Uterus (tissue), 4 donors: ENCODE measurements around the gene GSPT1. TPM values are rescaled to one million over a fixed set of nuclear protein-coding genes. Genes with fewer than 3 reads are reported as not detected.
A peak's percentile ranks its signal among the peaks of the same experiment; 100 is the strongest.
"Not testable (repeated sequence)": the region's sequence is repeated elsewhere in the genome, so short reads cannot be mapped to it uniquely, and the experiment has no call there.

Source experiments
- DNase-seq, 2 donors: peaks; one replicate each; pipeline ENCODE4 v3.0.0-alpha.2; 2019 to 2020
- H3K27ac ChIP-seq, 2 donors: fragments of 200-600 bp; sonication (generic); 1 replicate in 1 of 2; 2 replicates in 1 of 2; pipeline ENCODE4 v1.5.1; 2016 to 2018
- H3K27me3 ChIP-seq, 2 donors: fragments of 200-600 bp; sonication (generic); one replicate each; pipeline ENCODE4 v1.5.1; 2018 to 2019; ENCODE audit warnings: control low read depth in 1 of 2
- H3K36me3 ChIP-seq, 2 donors: fragments of 200-600 bp; sonication (generic); one replicate each; pipeline ENCODE4 v1.5.1; 2019; ENCODE audit warnings: control low read depth in 1 of 2
- H3K4me1 ChIP-seq, 2 donors: fragments of 200-600 bp; sonication (generic); one replicate each; pipeline ENCODE4 v1.5.1; 2018 to 2019; ENCODE audit warnings: control low read depth in 1 of 2
- H3K4me3 ChIP-seq, 2 donors: fragments of 200-600 bp; sonication (generic); 1 replicate in 1 of 2; 2 replicates in 1 of 2; pipeline ENCODE4 v1.5.1; 2018 to 2019; ENCODE audit warnings: mild to moderate bottlenecking in 1 of 2
- H3K9me3 ChIP-seq, 2 donors: fragments of 200-600 bp; sonication (generic); one replicate each; pipeline ENCODE4 v1.5.1; 2019; ENCODE audit warnings: control low read depth in 1 of 2
- POLR2A ChIP-seq, 2 donors: fragments of 450-650 bp; IDR thresholded peaks; one replicate each; pipeline ENCODE4 v1.6.1; 2016; ENCODE audit warnings: antibody characterized with exemption in 2 of 2, mild to moderate bottlenecking in 1 of 2, moderate library complexity in 1 of 2
- intact Hi-C: fragments of 100-400 bp; cut with DNase I; formaldehyde crosslinking; loops from one replicate; pipeline ENCODE4 v1.15.1; 2023; ENCODE audit warnings: low total_unique reads
- total RNA-seq, 4 donors: library from RNA; depleted of rRNA in 3 of 4; stranded (reverse); fragments of >200 nt in 3 of 4; gene quantifications; one replicate each; pipeline versions ENCODE4 v1.1.0 to v1.2.4, GENCODE V29; 2014 to 2023
- TF ChIP-seq, protein P1 (sequence below), 4 experiments: fragments of 200-600 bp in 2 of 4; fragments of 450-650 bp in 2 of 4; sonication (generic) in 2 of 4; IDR thresholded peaks; one replicate each; pipeline ENCODE4 v1.5.1; 2016 to 2019; ENCODE audit warnings: antibody characterized with exemption in 4 of 4, mild to moderate bottlenecking in 2 of 4, moderate library complexity in 1 of 4
- donor health status: DM: yes; HTN: yes; CAD: no.

The GSPT1 gene
- total RNA-seq, 4 donors from 2014 or later: 33.2 to 73.7 (median 64.7) TPM

GRCh38 chr16:11957591-11958395, 42.0 kb upstream of the GSPT1 start:
- TF ChIP-seq, protein P1, sequence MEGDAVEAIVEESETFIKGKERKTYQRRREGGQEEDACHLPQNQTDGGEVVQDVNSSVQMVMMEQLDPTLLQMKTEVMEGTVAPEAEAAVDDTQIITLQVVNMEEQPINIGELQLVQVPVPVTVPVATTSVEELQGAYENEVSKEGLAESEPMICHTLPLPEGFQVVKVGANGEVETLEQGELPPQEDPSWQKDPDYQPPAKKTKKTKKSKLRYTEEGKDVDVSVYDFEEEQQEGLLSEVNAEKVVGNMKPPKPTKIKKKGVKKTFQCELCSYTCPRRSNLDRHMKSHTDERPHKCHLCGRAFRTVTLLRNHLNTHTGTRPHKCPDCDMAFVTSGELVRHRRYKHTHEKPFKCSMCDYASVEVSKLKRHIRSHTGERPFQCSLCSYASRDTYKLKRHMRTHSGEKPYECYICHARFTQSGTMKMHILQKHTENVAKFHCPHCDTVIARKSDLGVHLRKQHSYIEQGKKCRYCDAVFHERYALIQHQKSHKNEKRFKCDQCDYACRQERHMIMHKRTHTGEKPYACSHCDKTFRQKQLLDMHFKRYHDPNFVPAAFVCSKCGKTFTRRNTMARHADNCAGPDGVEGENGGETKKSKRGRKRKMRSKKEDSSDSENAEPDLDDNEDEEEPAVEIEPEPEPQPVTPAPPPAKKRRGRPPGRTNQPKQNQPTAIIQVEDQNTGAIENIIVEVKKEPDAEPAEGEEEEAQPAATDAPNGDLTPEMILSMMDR (IDR thresholded peaks at IDR 0.05): no peak
- TF ChIP-seq POLR2A (IDR thresholded peaks at IDR 0.05): no peak
- H3K4me3 ChIP-seq: no peak overlapping the region
- intact Hi-C loops: no loop called here
- H3K27me3 ChIP-seq: no peaks in the 10 kb centered on the region
- no peaks in the 10 kb centered on the region for H3K4me1 ChIP-seq
- H3K9me3 ChIP-seq: no peaks in the 10 kb centered on the region
- no peaks in the 10 kb centered on the region for H3K36me3 ChIP-seq
- DNase-seq: no peak
- no peak overlapping the region for H3K27ac ChIP-seq

GRCh38 chr16:11956558-11956957, 40.8 kb upstream of the GSPT1 start:
- intact Hi-C loops: no loop called here
- no peaks in the 10 kb centered on the region for H3K9me3 ChIP-seq
- H3K4me1 ChIP-seq: no peaks in the 10 kb centered on the region
- H3K27me3 ChIP-seq: no peaks in the 10 kb centered on the region
- no peak overlapping the region for H3K4me3 ChIP-seq
- no peak overlapping the region for H3K27ac ChIP-seq
- DNase-seq: no peak
- no peak for TF ChIP-seq POLR2A (IDR thresholded peaks at IDR 0.05)
- TF ChIP-seq, protein P1 (IDR thresholded peaks at IDR 0.05): no peak
- no peaks in the 10 kb centered on the region for H3K36me3 ChIP-seq

GRCh38 chr16:11955713-11956123, 40.0 kb upstream of the GSPT1 start:
- no peak for TF ChIP-seq POLR2A (IDR thresholded peaks at IDR 0.05)
- Histone ChIP-seq H3K27ac (no peak overlapping the region), H3K4me3 (no peak overlapping the region), H3K4me1 (no peaks in the 10 kb centered on the region), H3K36me3 (no peaks in the 10 kb centered on the region), H3K9me3 (no peaks in the 10 kb centered on the region), H3K27me3 (no peaks in the 10 kb centered on the region)
- DNase-seq: no peak
- intact Hi-C loops: no loop called here

- H3K36me3 ChIP-seq, H3K27me3 ChIP-seq, H3K9me3 ChIP-seq, H3K4me1 ChIP-seq, H3K27ac ChIP-seq, DNase-seq, intact Hi-C loops, H3K4me3 ChIP-seq: not testable (repeated sequence)
Measured at GRCh38 chr16:11953576-11953975, 37.8 kb upstream of the GSPT1 start.

GRCh38 chr16:11950388-11950787, 34.6 kb upstream of the GSPT1 start:
- TF ChIP-seq, protein P1 (IDR thresholded peaks at IDR 0.05): no peak
- TF ChIP-seq POLR2A (IDR thresholded peaks at IDR 0.05): no peak
- Histone ChIP-seq H3K4me1 (no peaks in the 10 kb centered on the region), H3K9me3 (no peaks in the 10 kb centered on the region), H3K36me3 (no peaks in the 10 kb centered on the region), H3K4me3 (no peak overlapping the region), H3K27ac (no peak overlapping the region), H3K27me3 (no peaks in the 10 kb centered on the region)
- intact Hi-C loops: no loop called here
- no peak for DNase-seq

GRCh38 chr16:11949527-11949926, 33.8 kb upstream of the GSPT1 start:
- Histone ChIP-seq H3K9me3 (no peaks in the 10 kb centered on the region), H3K27ac (no peak overlapping the region), H3K27me3 (no peaks in the 10 kb centered on the region), H3K36me3 (no peaks in the 10 kb centered on the region), H3K4me1 (no peaks in the 10 kb centered on the region), H3K4me3 (no peak overlapping the region)
- no peak for DNase-seq
- intact Hi-C loops: no loop called here
- TF ChIP-seq POLR2A (IDR thresholded peaks at IDR 0.05): no peak
- TF ChIP-seq, protein P1 (IDR thresholded peaks at IDR 0.05): peak in 2 of 4 experiments; percentile 7 to 11
